Activated CD4-positive, CD25-positive, alpha-beta regulatory T cell treated with anti-CD3 and anti-CD28 coated beads, Interleukin-2, amount 50 U/mL, for 16 hours (primary cell): ENCODE measurements around the gene ZBTB42.
"Not testable (repeated sequence)": the region's sequence is repeated elsewhere in the genome, so short reads cannot be mapped to it uniquely, and the experiment has no call there.

ENCODE experiments used
- DNase-seq: peaks from one replicate; pipeline ENCODE4 v3.0.0-alpha.2; 2020; ENCODE audit warnings: low read depth, low spot score

ZBTB42 gene

GRCh38 chr14:104806625-104807465, 5.9 kb downstream of the ZBTB42 start:
- DNase-seq = no peak

GRCh38 chr14:104808456-104808855, 7.6 kb downstream of the ZBTB42 start:
- DNase-seq = no peak

GRCh38 chr14:104810316-104810715, 9.4 kb downstream of the ZBTB42 start:
- no peak for DNase-seq

- DNase-seq = no peak
Measured at GRCh38 chr14:104813286-104813685, 12.4 kb downstream of the ZBTB42 start.

- not testable (repeated sequence) for DNase-seq
Measured at GRCh38 chr14:104814701-104815100, 13.8 kb downstream of the ZBTB42 start.

GRCh38 chr14:104816616-104816884, 15.6 kb downstream of the ZBTB42 start:
- no peak for DNase-seq

GRCh38 chr14:104817930-104818713, 17.2 kb downstream of the ZBTB42 start:
- DNase-seq = no peak

GRCh38 chr14:104818714-104819161, 17.8 kb downstream of the ZBTB42 start:
- DNase-seq = no peak

GRCh38 chr14:104819361-104819781, 18.5 kb downstream of the ZBTB42 start:
- DNase-seq = no peak

GRCh38 chr14:104820669-104821228, 19.8 kb downstream of the ZBTB42 start:
- no peak for DNase-seq

GRCh38 chr14:104821229-104821945, 20.5 kb downstream of the ZBTB42 start:
- no peak for DNase-seq

- no peak for DNase-seq
Measured at GRCh38 chr14:104821971-104822608, 21.2 kb downstream of the ZBTB42 start.

- DNase-seq = no peak
Measured at GRCh38 chr14:104822821-104823615, 22.1 kb downstream of the ZBTB42 start.

- DNase-seq = no peak
Measured at GRCh38 chr14:104824353-104824997, 23.6 kb downstream of the ZBTB42 start.

- DNase-seq = peak; percentile 94
Measured at GRCh38 chr14:104826189-104826860, 25.4 kb downstream of the ZBTB42 start.

- no peak for DNase-seq
Measured at GRCh38 chr14:104826861-104827176, 25.9 kb downstream of the ZBTB42 start.

- DNase-seq = peak; percentile 28
Measured at GRCh38 chr14:104827177-104828055, 26.5 kb downstream of the ZBTB42 start.

GRCh38 chr14:104830781-104831180, 29.9 kb downstream of the ZBTB42 start:
- DNase-seq = no peak
